Heart right ventricle (tissue), 16 donors: Measurements from ENCODE around the gene NPEPL1. TPM values are rescaled to one million over a fixed set of nuclear protein-coding genes. Genes with fewer than 3 reads are reported as not detected.

Experiments used
- ATAC-seq, 8 donors: fragments of 200-7000 bp; cut with Tn5 transposase; one replicate each; pipeline ENCODE4 v1.9.1; 2020; ENCODE audit warnings: mild to moderate bottlenecking in 8 of 8, moderate library complexity in 8 of 8, moderate number of reproducible peaks in 1 of 8
- DNase-seq, 2 donors: peaks; one replicate each; pipeline ENCODE4 v3.0.0-alpha.2; 2020
- H3K27ac ChIP-seq, 10 donors: fragments of 200-600 bp; sonication (generic) in 2 of 10; one replicate each; pipeline versions ENCODE4 v1.5.0 to v1.8.0; 2020 to 2022; ENCODE audit warnings: mild to moderate bottlenecking in 3 of 10
- H3K27me3 ChIP-seq, 7 donors: fragments of 200-600 bp; one replicate each; pipeline ENCODE4 v1.8.0; 2021 to 2022; ENCODE audit warnings: mild to moderate bottlenecking in 2 of 7
- H3K36me3 ChIP-seq, 9 donors: fragments of 200-600 bp; sonication (generic) in 1 of 9; one replicate each; pipeline versions ENCODE4 v1.5.0 to v1.8.0; 2020 to 2022; ENCODE audit warnings: mild to moderate bottlenecking in 2 of 9
- H3K4me1 ChIP-seq, 9 donors: fragments of 200-600 bp; sonication (generic) in 1 of 9; one replicate each; pipeline versions ENCODE4 v1.5.0 to v1.8.0; 2020 to 2022; ENCODE audit warnings: mild to moderate bottlenecking in 4 of 9
- H3K4me3 ChIP-seq, 10 donors: fragments of 200-600 bp; sonication (generic) in 2 of 10; one replicate each; pipeline versions ENCODE4 v1.5.0 to v1.8.0; 2020 to 2022; ENCODE audit warnings: mild to moderate bottlenecking in 7 of 10, moderate library complexity in 2 of 10
- H3K9me3 ChIP-seq, 11 donors: fragments of 200-600 bp in 10 of 11; sonication (generic) in 2 of 11; one replicate each; pipeline versions ENCODE4 v1.5.0 to v1.8.0; 2013 to 2022; ENCODE audit warnings: mild to moderate bottlenecking in 2 of 11, control low read depth in 1 of 11, moderate library complexity in 1 of 11
- WGBS, 2 donors: extraction: QIAGEN DNeasy Blood & Tissue Kit; methylation state at CpG; one replicate each; pipeline ENCODE4 v1.1.7; 2013; ENCODE audit warnings: inconsistent platforms in 1 of 2; 5-methylcytosine and 5-hydroxymethylcytosine counted together
- intact Hi-C, 10 donors: fragments of 100-400 bp; cut with DNase I; formaldehyde crosslinking; loops; one replicate each; pipeline versions ENCODE4 v1.11.1 to v1.14.2; 2022
- polyA plus RNA-seq, 2 donors: library from polyadenylated mRNA; stranded (reverse); fragments of 200-250 nt; gene quantifications; one replicate each; pipeline ENCODE4 v1.2.3, GENCODE V29; 2013
- total RNA-seq, 10 donors: library from RNA; stranded (reverse); fragmentation: NEBNext Ultra II Directional in 3 of 10; extraction: Animal tissue kit (Norgen Biotek cat#: 25700) in 3 of 10; gene quantifications; one replicate each; pipeline versions ENCODE4 v1.2.1 to v1.2.4, GENCODE V29; 2021 to 2023
- TF ChIP-seq, protein P1 (sequence below), 9 donors: fragments of 200-600 bp; sonication (generic) in 2 of 9; IDR thresholded peaks; one replicate each; pipeline versions ENCODE4 v1.5.0 to v1.8.0; 2021 to 2022; ENCODE audit warnings: antibody characterized with exemption in 9 of 9, mild to moderate bottlenecking in 5 of 9, moderate library complexity in 1 of 9
- donor health status: Arrhythmogenic right ventricular cardiomyopathy.
- donor health status: ischemic (EF 13 %, LVEDD 7.1; RV severe dilation, severe dysfunction).
- donor health status: healthy with polysubstance abuse.
- donor health status: DM: no; HTN: yes; CAD: no.
- donor health status: DM: no; HTN: no; CAD: no.
- donor health status: ischemic (EF 25% LVEDD 6.9; RV normal size, moderate dysfunction).
- donor health status: ischemic (EF 25% LVEDD 5.7; RV mildly dilated, moderate dysfunction).
- donor health status: healthy.
- donor health status: DM: yes; HTN: yes; CAD: no.
- donor health status: Ischemic cardiomyopathy.
- donor health status: ischemic (EF 35%, LVEDD 5.7; RV mildly dilated, moderate dysfunction).
- donor health status: nonischemic (EF 11% LVEDD 7.7; RV severe dilation, severe dysfunction).
- donor health status: DM: yes; HTN: yes; CAD: no.
- donor health status: PGD.
- donor health status: ischemic (EF 29% LVEDD 5.4; RV normal size, mild dysfunction).
- donor health status: nonischemic (EF 23%, LVEDD 6.1; RV moderate dilation, normal function).

Gene NPEPL1
- total and polyA plus RNA-seq, 12 donors = 16.7 to 46.7 (median 29.9) TPM

DNA sequence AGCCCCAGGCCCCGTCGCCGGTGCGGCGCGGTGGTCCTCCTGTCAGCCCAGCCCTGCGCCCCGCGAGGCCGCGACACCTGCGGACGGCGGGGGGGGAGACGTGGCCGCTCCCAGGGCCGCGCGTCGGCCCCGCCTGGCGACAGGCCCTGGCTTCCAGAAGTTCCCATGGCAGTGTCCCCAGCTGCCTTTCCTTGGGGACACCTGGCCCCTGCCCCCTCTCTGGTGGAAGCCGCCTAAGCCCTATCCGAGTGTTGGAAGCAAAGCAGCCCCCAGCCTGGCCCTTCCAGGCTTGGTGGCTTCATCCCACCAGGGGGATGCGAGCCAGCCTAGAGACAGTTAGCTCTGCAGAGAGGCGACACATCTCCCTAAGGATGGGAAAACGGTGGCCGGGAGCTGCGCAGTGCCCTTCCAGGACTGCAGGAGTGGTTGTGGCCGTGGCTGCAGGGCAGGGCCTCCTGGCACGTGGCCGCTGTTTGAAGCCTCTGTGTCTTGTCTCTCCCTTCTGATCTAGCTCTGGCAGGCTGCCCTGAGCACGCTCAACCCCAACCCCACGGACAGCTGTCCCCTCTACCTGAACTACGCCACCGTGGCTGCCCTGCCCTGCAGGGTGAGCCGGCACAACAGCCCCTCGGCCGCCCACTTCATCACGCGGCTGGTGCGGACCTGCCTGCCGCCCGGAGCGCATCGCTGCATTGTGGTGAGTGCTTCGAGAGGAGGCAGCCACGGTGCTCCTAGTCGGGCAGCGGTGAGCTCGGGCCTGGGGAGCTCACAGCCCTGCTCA lies 816 bp downstream of the NPEPL1 start:
- DNase-seq (peak in 1 of 2 donors; percentile 41), ATAC-seq (peak in 6 of 8 donors; percentile 8 to 34 (median 20))
- H3K4me1 ChIP-seq = peaks cover 14 to 47% (median 36%) of the 10 kb centered on the region in 9 donors
- peak overlapping the region; percentile 57 to 90 (median 80) for H3K27ac ChIP-seq
- H3K36me3 ChIP-seq = peaks cover 0 to 39% (median 9%) of the 10 kb centered on the region in 9 donors
- TF ChIP-seq, protein P1, sequence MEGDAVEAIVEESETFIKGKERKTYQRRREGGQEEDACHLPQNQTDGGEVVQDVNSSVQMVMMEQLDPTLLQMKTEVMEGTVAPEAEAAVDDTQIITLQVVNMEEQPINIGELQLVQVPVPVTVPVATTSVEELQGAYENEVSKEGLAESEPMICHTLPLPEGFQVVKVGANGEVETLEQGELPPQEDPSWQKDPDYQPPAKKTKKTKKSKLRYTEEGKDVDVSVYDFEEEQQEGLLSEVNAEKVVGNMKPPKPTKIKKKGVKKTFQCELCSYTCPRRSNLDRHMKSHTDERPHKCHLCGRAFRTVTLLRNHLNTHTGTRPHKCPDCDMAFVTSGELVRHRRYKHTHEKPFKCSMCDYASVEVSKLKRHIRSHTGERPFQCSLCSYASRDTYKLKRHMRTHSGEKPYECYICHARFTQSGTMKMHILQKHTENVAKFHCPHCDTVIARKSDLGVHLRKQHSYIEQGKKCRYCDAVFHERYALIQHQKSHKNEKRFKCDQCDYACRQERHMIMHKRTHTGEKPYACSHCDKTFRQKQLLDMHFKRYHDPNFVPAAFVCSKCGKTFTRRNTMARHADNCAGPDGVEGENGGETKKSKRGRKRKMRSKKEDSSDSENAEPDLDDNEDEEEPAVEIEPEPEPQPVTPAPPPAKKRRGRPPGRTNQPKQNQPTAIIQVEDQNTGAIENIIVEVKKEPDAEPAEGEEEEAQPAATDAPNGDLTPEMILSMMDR (IDR thresholded peaks at IDR 0.05) = no peak
- no peaks in the 10 kb centered on the region for H3K27me3 ChIP-seq
- no peaks in the 10 kb centered on the region for H3K9me3 ChIP-seq
- intact Hi-C loops = loop anchor here in 7 of 10 donors (2.0 to 5.0 kb wide), 4 partner anchors 41 to 456 kb away; partner anchors contain the start of gene STX16 (in 4 of the 7)
- WGBS, 2 donors = 42 to 58% methylated on average over 37 to 51 of the region's 51 CpGs
- peak overlapping the region in 9 of 10 donors; percentile 50 to 69 (median 59) for H3K4me3 ChIP-seq

DNA sequence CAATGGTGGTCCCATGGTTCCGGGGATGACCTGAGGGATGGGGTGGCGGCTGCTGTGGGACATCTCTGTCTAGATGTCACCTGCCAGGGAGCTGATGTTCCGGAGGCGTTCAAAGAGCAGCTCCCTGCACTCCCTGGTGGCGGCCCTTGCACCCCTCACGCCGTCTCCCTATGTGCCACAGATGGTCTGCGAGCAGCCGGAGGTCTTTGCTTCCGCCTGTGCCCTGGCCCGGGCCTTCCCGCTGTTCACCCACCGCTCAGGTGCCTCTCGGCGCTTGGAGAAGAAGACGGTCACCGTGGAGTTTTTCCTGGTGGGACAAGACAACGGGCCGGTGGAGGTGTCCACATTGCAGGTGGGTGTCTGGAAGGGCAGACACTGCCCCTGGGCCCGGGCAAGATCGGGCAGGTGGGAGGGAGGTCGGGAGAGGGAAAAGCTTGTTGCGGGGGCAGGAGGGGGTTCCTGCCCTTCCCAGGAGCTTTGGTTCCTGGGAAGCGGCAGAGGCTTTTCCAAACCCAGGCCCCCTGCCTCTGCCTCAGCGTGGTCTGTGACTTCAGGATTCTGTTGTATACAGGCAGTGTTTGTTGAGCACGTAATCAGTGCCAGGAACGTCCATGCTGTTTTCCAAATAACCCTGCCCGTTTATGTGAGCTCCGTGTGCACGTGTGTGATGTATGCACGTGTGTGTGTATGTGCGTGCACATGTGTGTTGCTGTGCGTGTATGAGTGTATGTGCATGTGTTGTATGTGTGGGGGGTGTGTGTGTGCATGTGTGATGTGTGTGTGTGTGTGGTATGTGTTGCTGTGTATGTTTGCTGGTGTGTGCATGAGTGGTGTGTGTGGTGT lies 1.9 kb downstream of the NPEPL1 start:
- no peak for DNase-seq

DNA sequence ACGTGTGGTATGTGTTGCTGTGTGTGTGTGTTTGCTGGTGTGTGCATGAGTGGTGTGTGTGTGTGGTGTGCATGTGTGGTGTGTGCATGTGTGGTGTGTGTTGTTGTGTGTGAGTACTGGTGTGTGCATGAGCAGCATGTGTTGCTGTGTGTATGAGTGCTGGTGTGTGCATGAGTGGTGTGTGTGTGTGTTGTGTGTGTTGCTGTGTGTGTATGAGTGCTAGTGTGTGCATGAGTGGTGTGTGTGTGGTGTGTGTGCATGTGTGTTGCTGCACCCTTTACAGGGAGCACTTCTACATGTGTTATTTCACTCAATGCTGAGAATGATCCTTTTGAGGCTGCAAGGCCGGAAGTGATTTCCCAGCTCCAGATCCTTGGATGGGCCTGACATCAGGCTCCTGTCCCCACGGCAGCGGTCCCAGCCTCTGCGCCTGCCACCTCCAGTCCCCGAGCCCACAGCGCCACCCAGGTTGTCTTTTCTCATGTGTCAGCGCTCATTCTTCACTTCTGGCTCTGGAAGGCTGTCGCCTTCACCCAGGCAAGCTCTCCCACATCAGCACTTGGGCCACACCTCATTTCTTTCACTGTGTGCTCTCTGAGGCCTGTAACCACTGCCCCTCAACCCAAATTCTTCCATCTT lies 2.6 kb downstream of the NPEPL1 start:
- H3K4me1 ChIP-seq = peaks cover 14 to 43% (median 31%) of the 10 kb centered on the region in 9 donors
- intact Hi-C loops = no loop called here
- TF ChIP-seq, protein P1 (IDR thresholded peaks at IDR 0.05) = no peak
- no peak overlapping the region for H3K27ac ChIP-seq
- DNase-seq (no peak), ATAC-seq (no peak)
- peaks cover 0 to 56% (median 24%) of the 10 kb centered on the region in 9 donors for H3K36me3 ChIP-seq
- H3K27me3 ChIP-seq = no peaks in the 10 kb centered on the region
- WGBS, 2 donors = 88 to 91% methylated on average over 9 of the region's 9 CpGs
- no peaks in the 10 kb centered on the region for H3K9me3 ChIP-seq
- no peak overlapping the region for H3K4me3 ChIP-seq

More for the DNA sequence above, 1.9 kb downstream of the NPEPL1 start:
- Histone ChIP-seq H3K27ac (no peak overlapping the region), H3K36me3 (peaks cover 0 to 49% (median 17%) of the 10 kb centered on the region in 9 donors), H3K9me3 (no peaks in the 10 kb centered on the region), H3K27me3 (no peaks in the 10 kb centered on the region), H3K4me3 (no peak overlapping the region), H3K4me1 (peaks cover 14 to 41% (median 32%) of the 10 kb centered on the region in 9 donors)
- TF ChIP-seq, protein P1 (IDR thresholded peaks at IDR 0.05) = no peak
- no peak for ATAC-seq
- 95 to 96% methylated on average over 33 of the region's 33 CpGs for WGBS, 2 donors
- intact Hi-C loops = loop anchor here in 6 of 10 donors (5.0 kb wide), 3 partner anchors 42 to 457 kb away; partner anchors contain the start of gene STX16 (in 3 of the 6)
